Fibroblast of the conjunctiva (primary cell): Measurements from ENCODE around the gene SLC39A9.
"Not testable (repeated sequence)": the region's sequence is repeated elsewhere in the genome, so short reads cannot be mapped to it uniquely, and the experiment has no call there.

Source experiments
- DNase-seq: peaks from one replicate; pipeline ENCODE4 v3.0.0-alpha.2; 2010; ENCODE audit warnings: low read depth

Gene SLC39A9

GRCh38 chr14:69370061-69370460 is 28.4 kb upstream of the SLC39A9 start:
- DNase-seq, result no peak

GRCh38 chr14:69372146-69372545 is 26.3 kb upstream of the SLC39A9 start:
- DNase-seq, result no peak

GRCh38 chr14:69373104-69373503 is 25.4 kb upstream of the SLC39A9 start:
- no peak for DNase-seq

GRCh38 chr14:69374235-69374634 is 24.3 kb upstream of the SLC39A9 start:
- no peak for DNase-seq

- DNase-seq, result no peak
Observed at GRCh38 chr14:69375182-69375581, 23.3 kb upstream of the SLC39A9 start.

GRCh38 chr14:69375722-69376121 is 22.8 kb upstream of the SLC39A9 start:
- DNase-seq, result no peak

GRCh38 chr14:69376439-69376838 is 22.1 kb upstream of the SLC39A9 start:
- no peak for DNase-seq

- DNase-seq, result no peak
Observed at GRCh38 chr14:69378274-69378673, 20.2 kb upstream of the SLC39A9 start.

- DNase-seq, result no peak
Observed at GRCh38 chr14:69387311-69387710, 11.2 kb upstream of the SLC39A9 start.

- DNase-seq, result not testable (repeated sequence)
Observed at GRCh38 chr14:69391400-69391799, 7.1 kb upstream of the SLC39A9 start.

- DNase-seq, result no peak
Observed at GRCh38 chr14:69392481-69392880, 6.0 kb upstream of the SLC39A9 start.

- DNase-seq, result no peak
Observed at GRCh38 chr14:69395929-69396328, 2.6 kb upstream of the SLC39A9 start.

- no peak for DNase-seq
Observed at GRCh38 chr14:69398818-69399210, 322 bp downstream of the SLC39A9 start.

- DNase-seq, result no peak
Observed at GRCh38 chr14:69399750-69400149, 1.3 kb downstream of the SLC39A9 start.

- DNase-seq, result no peak
Observed at GRCh38 chr14:69400154-69400553, 1.7 kb downstream of the SLC39A9 start.

- no peak for DNase-seq
Observed at GRCh38 chr14:69401841-69402240, 3.3 kb downstream of the SLC39A9 start.

- no peak for DNase-seq
Observed at GRCh38 chr14:69404478-69404877, 6.0 kb downstream of the SLC39A9 start.

- no peak for DNase-seq
Observed at GRCh38 chr14:69404883-69405282, 6.4 kb downstream of the SLC39A9 start.

- DNase-seq, result no peak
Observed at GRCh38 chr14:69405762-69406161, 7.3 kb downstream of the SLC39A9 start.

GRCh38 chr14:69408331-69408960 is 10.0 kb downstream of the SLC39A9 start:
- DNase-seq, result no peak

GRCh38 chr14:69413483-69413882 is 15.0 kb downstream of the SLC39A9 start:
- no peak for DNase-seq

GRCh38 chr14:69416087-69416486 is 17.6 kb downstream of the SLC39A9 start:
- not testable (repeated sequence) for DNase-seq

- DNase-seq, result no peak
Observed at GRCh38 chr14:69423279-69423678, 24.8 kb downstream of the SLC39A9 start.

- no peak for DNase-seq
Observed at GRCh38 chr14:69424149-69424923, 25.8 kb downstream of the SLC39A9 start.
